T47D (cell line): ENCODE measurements around the gene DYNC1I1.
A peak's percentile ranks its signal among the peaks of the same experiment; 100 is the strongest.

ENCODE experiments used
- DNase-seq, 2 experiments: peaks; one replicate each; pipeline versions ENCODE4 v3.0.0 to v3.0.0-alpha.2; 2011 to 2012; ENCODE audit warnings: low read depth in 1 of 2, low spot score in 1 of 2
- JUND ChIP-seq: IDR thresholded peaks from 2 replicates; pipeline ENCODE4 v1.6.1; 2012; ENCODE audit warnings: low read depth
- in situ Hi-C: cut with HindIII; loops from 2 replicates; pipeline ENCODE4 v1.10.0; 2016; ENCODE audit warnings: low sequenced_read_pairs, low pct_unique_long_range_greater_than_20kb

The DYNC1I1 gene

GRCh38 chr7:95772298-95772770 lies at the start of gene DYNC1I1:
TSS of gene DYNC1I1 (plus strand) at chr7:95772554. CDS start at chr7:95804730, 32,176 bp downstream.
- TF ChIP-seq JUND, result no peak
- DNase-seq, result peak; percentile 66 to 75
- in situ Hi-C loops, result no loop called here

- TF ChIP-seq JUND, result no peak
- DNase-seq, result peak; percentile 15 to 69
- in situ Hi-C loops, result no loop called here
These were observed 48.7 kb upstream of the DYNC1I1 start for GRCh38 chr7:95723583-95724180.

DNA sequence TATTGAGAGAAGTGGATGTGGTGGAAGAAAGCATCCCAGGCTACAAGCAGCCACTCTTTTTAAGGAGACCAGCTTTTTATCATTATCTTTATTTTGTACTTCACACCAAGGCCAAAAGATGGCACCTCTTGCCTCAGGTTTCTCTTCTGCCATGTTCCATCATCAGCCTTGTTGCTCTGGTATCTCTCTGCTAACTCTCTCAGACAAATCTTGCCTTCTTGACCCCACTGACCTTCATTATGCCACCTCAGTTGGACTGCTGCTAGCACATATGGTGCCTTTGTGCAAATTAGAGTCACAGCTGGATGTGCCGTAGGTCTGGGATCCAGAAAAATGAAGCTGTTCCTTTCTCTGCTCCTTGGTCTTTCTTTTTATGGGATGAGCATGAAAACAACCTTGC lies 47.1 kb upstream of the DYNC1I1 start:
- in situ Hi-C loops, result no loop called here
- no peak for TF ChIP-seq JUND
- DNase-seq, result peak in 1 of 2 experiments; percentile 15

DNA sequence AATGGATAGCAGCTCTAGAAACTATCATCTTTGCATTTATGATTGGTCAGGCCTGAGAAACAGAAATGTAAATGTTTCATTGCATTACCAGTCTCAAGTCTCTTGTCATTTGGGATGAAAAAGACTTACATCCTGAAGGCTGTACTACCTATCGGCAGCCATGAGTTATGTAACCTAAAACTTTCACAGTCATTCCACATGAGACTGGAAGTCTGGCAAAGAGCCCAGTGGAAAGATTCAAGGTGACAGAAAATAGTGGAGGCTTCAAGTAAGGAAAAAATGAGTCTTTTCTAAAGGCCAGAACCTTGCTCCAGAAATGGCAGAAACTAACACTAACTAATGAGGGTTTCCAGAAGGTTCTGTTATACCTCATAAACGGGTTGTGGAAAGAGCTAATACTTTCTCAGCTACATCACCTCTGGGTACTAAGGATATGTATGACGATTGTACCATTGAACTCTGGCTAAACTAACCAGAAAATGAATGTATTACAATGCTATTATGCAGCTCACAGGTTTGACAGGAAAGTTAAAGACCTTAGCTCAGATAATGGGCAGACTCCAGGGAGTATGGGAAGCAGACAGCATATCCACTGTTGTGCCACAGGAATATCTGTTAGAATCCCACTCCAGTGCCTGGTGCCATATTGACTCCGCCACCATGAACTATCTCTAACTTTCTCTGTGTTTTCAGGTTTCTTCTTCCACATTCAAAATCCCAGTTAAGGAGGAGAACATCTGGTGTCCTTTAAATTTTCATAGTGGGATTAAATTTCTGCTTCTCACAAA lies 41.7 kb upstream of the DYNC1I1 start:
- in situ Hi-C loops, result no loop called here
- TF ChIP-seq JUND, result no peak
- no peak for DNase-seq

GRCh38 chr7:95736635-95737034 lies 35.7 kb upstream of the DYNC1I1 start:
- no peak for DNase-seq
- in situ Hi-C loops, result no loop called here
- no peak for TF ChIP-seq JUND

DNA sequence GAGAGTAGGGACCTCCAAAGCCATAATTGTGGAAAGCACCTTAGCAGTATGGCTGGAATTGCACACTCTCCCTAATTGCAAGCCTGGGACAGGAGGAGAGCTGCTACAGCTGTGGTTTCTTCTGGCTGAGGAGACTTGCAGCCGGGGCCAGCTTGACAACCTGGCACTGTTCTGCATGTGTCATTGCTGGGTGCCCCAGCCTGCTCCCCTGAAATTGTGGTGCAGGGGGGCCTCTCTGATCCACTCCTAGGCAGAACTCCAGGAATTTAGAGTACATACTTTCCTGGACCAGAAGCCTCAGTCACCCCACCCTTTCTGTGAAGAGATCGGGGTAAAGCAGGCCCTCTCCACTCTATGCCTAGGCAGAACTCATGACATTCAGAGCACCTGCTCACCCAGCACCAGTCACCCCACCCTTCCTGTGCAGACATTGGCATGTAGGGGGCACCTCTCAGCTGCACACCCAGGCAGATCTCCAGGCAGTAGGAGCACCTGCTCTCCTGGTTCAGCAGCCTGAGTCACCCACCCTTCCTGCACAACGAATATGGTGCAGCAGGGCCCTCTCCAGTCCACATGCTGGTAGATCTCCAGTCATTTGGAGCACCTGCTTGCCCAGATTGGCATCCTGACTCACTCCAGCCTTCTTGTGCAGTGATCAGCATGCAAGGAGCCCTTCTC lies 34.4 kb upstream of the DYNC1I1 start:
- no peak for TF ChIP-seq JUND
- DNase-seq, result no peak
- in situ Hi-C loops, result no loop called here

DNA sequence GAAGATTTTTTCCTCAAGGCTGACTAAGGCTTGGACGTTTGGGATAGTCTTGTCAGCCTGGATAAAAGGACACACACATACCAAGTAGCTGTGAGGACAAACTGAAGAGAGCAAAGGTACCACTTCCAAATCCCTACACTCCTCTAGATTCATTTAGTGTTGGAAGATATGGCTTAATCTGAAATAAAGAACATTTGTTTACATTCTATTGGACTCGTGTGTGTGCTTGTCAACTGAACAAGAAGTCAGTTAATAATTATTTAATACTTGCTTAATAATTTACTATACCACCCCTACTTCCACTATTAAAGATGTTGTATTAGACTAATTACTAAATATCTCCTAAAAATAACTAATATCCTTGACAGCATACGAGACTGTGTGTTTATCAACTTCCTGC lies 23.3 kb upstream of the DYNC1I1 start:
- in situ Hi-C loops, result no loop called here
- DNase-seq, result no peak
- no peak for TF ChIP-seq JUND

GRCh38 chr7:95749515-95749914 lies 22.8 kb upstream of the DYNC1I1 start:
- in situ Hi-C loops, result no loop called here
- no peak for DNase-seq
- no peak for TF ChIP-seq JUND

- in situ Hi-C loops, result no loop called here
- DNase-seq, result no peak
- no peak for TF ChIP-seq JUND
These were observed 18.9 kb upstream of the DYNC1I1 start for GRCh38 chr7:95753440-95753839.

DNA sequence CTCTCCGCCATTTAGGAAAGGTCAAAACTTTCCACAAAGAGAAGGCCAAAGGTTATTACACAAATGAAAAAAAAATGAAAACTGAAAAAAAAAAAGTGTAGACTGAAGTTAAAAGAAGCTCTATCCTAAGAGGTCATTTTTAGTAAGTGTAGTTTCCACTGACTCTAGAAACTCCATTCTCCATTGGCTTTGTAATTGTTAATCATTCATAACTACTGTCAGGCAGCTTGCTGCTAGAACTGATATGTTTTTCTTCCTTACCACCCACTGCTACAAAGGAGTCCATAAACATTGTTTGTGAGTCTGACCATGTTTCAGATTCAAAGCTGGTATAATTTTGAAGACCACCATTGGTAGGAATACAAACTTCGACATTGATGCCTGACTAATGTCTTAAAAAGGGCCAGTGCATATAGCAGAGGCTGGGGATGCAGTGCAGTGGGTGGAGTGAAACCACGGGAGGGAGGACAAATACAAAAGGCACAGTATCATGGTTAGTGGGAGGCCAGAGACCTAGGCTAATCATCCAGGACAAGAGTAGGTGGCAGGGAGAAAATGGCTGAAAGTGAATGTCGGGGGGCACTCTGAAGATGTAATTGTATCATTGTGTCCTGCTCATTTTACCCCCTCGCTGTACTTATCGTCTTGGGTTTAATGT lies 16.9 kb upstream of the DYNC1I1 start:
- in situ Hi-C loops, result no loop called here
- TF ChIP-seq JUND, result no peak

DNA sequence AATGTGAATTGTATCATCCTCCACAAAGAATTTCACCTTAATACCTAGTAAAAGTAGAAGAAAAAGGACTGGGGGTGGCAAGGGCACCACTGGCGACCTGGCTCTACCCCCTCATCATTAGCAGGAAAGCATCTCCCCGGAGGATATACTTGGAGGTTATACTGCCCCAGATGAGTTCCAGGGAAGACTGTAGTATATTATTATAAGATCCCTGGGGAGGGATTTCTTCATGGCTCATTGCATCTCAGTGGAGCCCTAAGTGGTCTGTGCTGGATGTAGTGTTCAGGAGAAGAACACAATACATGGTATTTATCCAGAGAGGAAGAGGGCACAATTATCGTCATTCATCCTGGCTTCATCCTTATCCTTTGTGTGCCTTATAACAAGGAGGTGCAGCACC lies 14.2 kb upstream of the DYNC1I1 start:
- TF ChIP-seq JUND, result no peak
- in situ Hi-C loops, result no loop called here
- DNase-seq, result no peak

More for the DNA sequence above, 16.9 kb upstream of the DYNC1I1 start:
- no peak for DNase-seq

- no peak for DNase-seq
- no peak for TF ChIP-seq JUND
- in situ Hi-C loops, result no loop called here
These were observed 6.3 kb upstream of the DYNC1I1 start for GRCh38 chr7:95766086-95766485.

DNA sequence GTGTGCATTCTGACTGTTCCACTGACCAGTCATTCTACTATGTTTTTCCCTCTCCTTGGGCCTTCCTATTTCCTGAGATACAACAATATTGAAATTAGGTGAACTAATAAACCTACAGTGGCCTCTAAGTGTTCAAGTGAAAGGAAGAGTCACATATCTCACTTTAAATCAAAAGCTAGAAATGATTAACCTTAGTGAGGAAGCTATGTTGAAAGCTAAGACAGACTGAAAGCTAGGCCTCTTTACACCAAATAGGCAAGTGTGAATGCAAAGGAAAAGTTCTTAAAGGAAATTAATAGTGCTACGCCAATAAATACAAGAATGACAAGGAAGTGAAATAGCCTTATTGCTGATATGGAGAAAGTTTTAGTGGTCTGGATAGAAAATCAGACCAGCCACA lies 5.7 kb upstream of the DYNC1I1 start:
- DNase-seq, result no peak
- in situ Hi-C loops, result no loop called here

More for the DNA sequence above, 5.7 kb upstream of the DYNC1I1 start:
- TF ChIP-seq JUND, result no peak
